ENCODE data around the gene GALE. TPM values are rescaled to one million over a fixed set of nuclear protein-coding genes. Genes with fewer than 3 reads are reported as not detected.
"Not testable (repeated sequence)": the region's sequence is repeated elsewhere in the genome, so short reads cannot be mapped to it uniquely, and the experiment has no call there.

The GALE gene
- total and polyA plus RNA-seq, 7 donors, result 7.8 to 208 (median 11.5) TPM

- Histone ChIP-seq H3K27ac (no peak overlapping the region), H3K9me3 (no peaks in the 10 kb centered on the region), H3K4me1 (peaks cover 0 to 18% (median 12%) of the 10 kb centered on the region in 4 donors), H3K27me3 (no peaks in the 10 kb centered on the region), H3K4me3 (no peak overlapping the region), H3K36me3 (peaks cover 0 to 28% (median 12%) of the 10 kb centered on the region in 4 donors)
- DNase-seq, result no peak
- TF ChIP-seq POLR2A (IDR thresholded peaks at IDR 0.05), result no peak
- intact Hi-C loops (cut with DNase I), result loop anchor here (10.0 kb wide), 1 partner anchor 60 kb away; the partner anchor contains the start of gene FUCA1
- WGBS, 2 donors, result 94 to 95% methylated on average over 2 of the region's 2 CpGs
These were observed 4.5 kb upstream of the GALE start for GRCh38 chr1:23805025-23805424.

- intact Hi-C loops (cut with DNase I), result loop anchor here (5.0 to 10.0 kb wide), 2 partner anchors 60 to 153 kb away; partner anchors contain the start of genes FUCA1 and PNRC2
- 85 to 86% methylated on average over 7 of the region's 7 CpGs for WGBS, 2 donors
These were observed 3.8 kb upstream of the GALE start for GRCh38 chr1:23804183-23804835.

GRCh38 chr1:23803674-23804073, 3.1 kb upstream of the GALE start:
- no peak for DNase-seq
- peaks cover 0 to 28% (median 20%) of the 10 kb centered on the region in 4 donors for H3K4me1 ChIP-seq
- no peaks in the 10 kb centered on the region for H3K9me3 ChIP-seq
- H3K4me3 ChIP-seq, result no peak overlapping the region
- WGBS, 2 donors, result 96% methylated on average over 5 of the region's 5 CpGs
- peaks cover 0 to 28% (median 12%) of the 10 kb centered on the region in 4 donors for H3K36me3 ChIP-seq
- no peak for TF ChIP-seq CTCF (IDR thresholded peaks at IDR 0.05)
- TF ChIP-seq POLR2AphosphoS5 (IDR thresholded peaks at IDR 0.05), result no peak
- no peak for TF ChIP-seq EP300 (IDR thresholded peaks at IDR 0.05)
- no peak for TF ChIP-seq POLR2A (IDR thresholded peaks at IDR 0.05)
- no peak overlapping the region for H3K27ac ChIP-seq
- intact Hi-C loops (cut with DNase I), result loop anchor here (5.0 to 10.0 kb wide), 2 partner anchors 61 to 154 kb away; partner anchors contain the start of genes FUCA1 and PNRC2
- H3K27me3 ChIP-seq, result no peaks in the 10 kb centered on the region

More at GRCh38 chr1:23804183-23804835, 3.8 kb upstream of the GALE start:
- peaks cover 0 to 22% (median 17%) of the 10 kb centered on the region in 4 donors for H3K4me1 ChIP-seq
- H3K27ac ChIP-seq, result no peak overlapping the region
- TF ChIP-seq CTCF (IDR thresholded peaks at IDR 0.05) (no peak), POLR2AphosphoS5 (IDR thresholded peaks at IDR 0.05) (no peak), EP300 (IDR thresholded peaks at IDR 0.05) (no peak), POLR2A (IDR thresholded peaks at IDR 0.05) (no peak)
- no peak for DNase-seq
- no peaks in the 10 kb centered on the region for H3K9me3 ChIP-seq
- no peak overlapping the region for H3K4me3 ChIP-seq
- H3K27me3 ChIP-seq, result no peaks in the 10 kb centered on the region
- peaks cover 0 to 28% (median 12%) of the 10 kb centered on the region in 4 donors for H3K36me3 ChIP-seq

GRCh38 chr1:23802809-23803342, 2.3 kb upstream of the GALE start:
- H3K9me3 ChIP-seq, H3K4me3 ChIP-seq, H3K27ac ChIP-seq, DNase-seq, H3K27me3 ChIP-seq: not testable (repeated sequence)
- Histone ChIP-seq H3K36me3 (peaks cover 0 to 23% (median 11%) of the 10 kb centered on the region in 4 donors), H3K4me1 (peaks cover 0 to 28% (median 20%) of the 10 kb centered on the region in 4 donors)
- 95% methylated on average over 7 of the region's 7 CpGs for WGBS, 2 donors
- intact Hi-C loops (cut with DNase I), result loop anchor here (5.0 to 10.0 kb wide), 2 partner anchors 62 to 154 kb away; partner anchors contain the start of genes FUCA1 and PNRC2

- no peak for TF ChIP-seq CTCF (IDR thresholded peaks at IDR 0.05)
- TF ChIP-seq POLR2AphosphoS5 (IDR thresholded peaks at IDR 0.05), result no peak
- no peak for TF ChIP-seq POLR2A (IDR thresholded peaks at IDR 0.05)
- intact Hi-C loops (cut with DNase I), result loop anchor here (2.0 to 10.0 kb wide), 3 partner anchors 21 to 155 kb away; partner anchors contain the start of genes FUCA1 and PNRC2
- peaks cover 0 to 13% (median 7%) of the 10 kb centered on the region in 4 donors for H3K36me3 ChIP-seq
- WGBS, 2 donors, result 50 to 68% methylated on average over 10 of the region's 10 CpGs
- H3K27ac ChIP-seq, result peak overlapping the region; percentile 86 to 94 (median 90)
- no peaks in the 10 kb centered on the region for H3K9me3 ChIP-seq
- H3K27me3 ChIP-seq, result no peaks in the 10 kb centered on the region
- peaks cover 0 to 28% (median 20%) of the 10 kb centered on the region in 4 donors for H3K4me1 ChIP-seq
- no peak for DNase-seq
- peak overlapping the region in 1 of 4 donors; percentile 93 for H3K4me3 ChIP-seq
These were observed 1.3 kb upstream of the GALE start for GRCh38 chr1:23801876-23802275.
